ENCODE results near the gene PIEZO1.
"Not testable (repeated sequence)": the region's sequence is repeated elsewhere in the genome, so short reads cannot be mapped to it uniquely, and the experiment has no call there.

PIEZO1 gene

DNA sequence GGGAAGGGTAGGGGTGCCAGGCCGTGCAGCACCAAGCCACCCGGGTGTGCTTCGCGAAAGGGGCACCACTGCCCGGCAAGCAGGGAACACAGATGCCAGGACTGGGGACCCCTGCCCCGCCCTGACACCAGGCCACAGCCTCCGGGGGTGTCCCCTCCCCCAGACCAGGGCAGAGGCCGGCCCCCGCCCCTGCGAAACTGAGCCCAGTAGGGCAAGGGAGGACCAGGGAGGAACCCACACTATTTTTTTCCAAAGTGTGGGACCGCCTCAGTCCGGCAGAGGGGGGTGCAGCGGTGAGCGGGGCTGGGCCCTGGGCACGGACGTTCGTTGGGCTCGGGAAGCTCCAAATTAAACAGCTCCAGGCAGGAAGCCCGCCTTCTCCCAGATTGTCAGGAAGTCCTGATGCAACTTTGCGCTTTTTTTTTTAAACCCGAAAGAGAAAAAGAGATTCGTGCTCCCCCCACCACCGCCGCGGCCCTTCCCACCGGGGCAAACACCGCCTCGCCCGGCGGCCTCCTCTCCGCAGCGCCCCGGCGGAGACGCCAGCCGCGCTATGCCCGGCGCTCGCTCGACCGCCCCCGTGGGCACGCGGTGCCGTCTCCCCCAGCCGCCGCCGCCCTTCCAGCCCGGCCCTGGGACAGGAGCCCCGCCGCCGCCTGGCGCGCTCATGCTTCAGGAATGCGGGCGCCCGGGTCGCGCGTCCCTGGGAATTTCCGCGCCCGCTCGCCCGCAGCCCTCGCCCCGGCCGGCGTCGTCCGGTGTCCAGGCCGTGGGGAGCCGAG lies 755 bp downstream of the PIEZO1 start:
- in situ Hi-C loops (cut with MboI; ENCODE audit: low sequenced_read_pairs): no loop called here

DNA sequence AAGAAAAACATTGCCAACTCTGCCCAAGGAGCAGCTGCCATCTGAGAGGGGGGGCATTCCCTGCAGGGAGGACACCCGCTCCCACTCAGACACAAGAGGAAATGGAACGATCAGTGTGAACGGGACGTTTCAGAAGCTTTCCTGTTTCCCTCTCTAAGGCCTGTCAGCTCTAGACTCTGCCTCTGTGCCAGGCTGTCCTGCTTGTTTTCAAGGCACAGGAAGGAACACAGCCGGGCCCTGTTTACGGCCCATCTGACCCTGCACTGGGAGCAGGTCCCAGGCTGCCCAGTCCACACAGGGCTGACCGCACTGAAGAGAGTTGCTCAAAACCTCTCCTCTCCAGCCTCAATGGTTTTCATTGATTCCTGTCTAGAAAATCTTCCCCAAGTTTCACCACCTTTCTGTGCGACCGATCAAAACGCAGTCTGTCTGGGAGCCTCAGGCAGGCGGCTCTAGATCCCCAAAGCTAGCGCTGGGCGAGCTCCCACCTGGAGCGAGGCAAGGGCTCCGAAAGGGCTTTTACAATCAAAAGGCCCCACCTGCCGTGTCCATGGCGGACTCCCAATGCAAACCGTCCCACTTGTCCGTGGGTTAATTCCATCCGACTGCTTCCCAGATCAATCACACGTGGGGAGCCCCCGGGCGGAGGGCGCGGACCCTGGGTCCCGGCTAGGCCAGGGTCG lies 1.5 kb downstream of the PIEZO1 start:
- in situ Hi-C loops (cut with MboI; ENCODE audit: low sequenced_read_pairs): no loop called here

DNA sequence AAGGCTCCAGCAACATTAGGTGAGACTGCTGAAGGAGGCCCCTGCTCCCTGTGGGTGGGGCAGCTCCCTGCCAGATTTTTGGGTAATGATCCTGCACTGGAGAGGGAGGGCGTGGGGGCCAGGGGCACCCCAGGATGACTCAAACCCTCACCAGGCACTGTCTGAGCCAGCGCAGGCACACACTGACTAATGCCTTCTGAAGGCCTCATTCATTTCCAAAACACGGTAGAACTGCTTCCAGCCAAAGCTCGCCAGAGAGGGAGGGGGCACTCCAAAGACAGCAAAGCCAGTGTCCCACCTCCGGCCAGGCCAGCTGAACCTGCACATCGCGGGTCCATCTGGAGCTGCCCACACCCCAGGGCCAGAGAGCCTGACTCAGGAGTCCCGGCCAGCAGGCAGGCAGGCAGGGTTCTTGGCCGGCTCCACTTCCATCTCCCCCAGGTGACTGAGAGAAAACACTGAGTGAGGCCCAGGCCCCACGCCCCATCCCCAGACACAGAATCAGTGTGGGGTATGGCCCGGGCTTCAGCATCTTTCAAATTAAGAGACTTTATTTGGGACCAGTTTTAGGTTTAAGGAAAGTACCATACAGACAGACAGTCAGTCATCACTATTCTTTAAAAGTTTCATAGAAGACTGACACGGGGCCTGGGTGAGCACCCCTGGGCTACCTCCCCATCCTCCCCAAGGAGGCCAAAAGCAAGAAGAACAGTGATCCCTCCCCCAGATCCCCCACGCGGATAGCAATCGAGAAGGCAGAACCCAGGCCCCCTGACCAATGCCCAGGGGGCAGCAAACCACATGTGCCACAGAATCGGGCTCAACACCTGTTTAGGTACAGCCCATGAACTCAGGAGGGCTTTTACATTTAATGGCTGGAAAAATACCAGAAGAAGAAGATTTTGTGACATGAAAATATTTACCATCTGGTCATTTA lies 2.3 kb downstream of the PIEZO1 start:
- in situ Hi-C loops (cut with MboI; ENCODE audit: low sequenced_read_pairs): no loop called here

DNA sequence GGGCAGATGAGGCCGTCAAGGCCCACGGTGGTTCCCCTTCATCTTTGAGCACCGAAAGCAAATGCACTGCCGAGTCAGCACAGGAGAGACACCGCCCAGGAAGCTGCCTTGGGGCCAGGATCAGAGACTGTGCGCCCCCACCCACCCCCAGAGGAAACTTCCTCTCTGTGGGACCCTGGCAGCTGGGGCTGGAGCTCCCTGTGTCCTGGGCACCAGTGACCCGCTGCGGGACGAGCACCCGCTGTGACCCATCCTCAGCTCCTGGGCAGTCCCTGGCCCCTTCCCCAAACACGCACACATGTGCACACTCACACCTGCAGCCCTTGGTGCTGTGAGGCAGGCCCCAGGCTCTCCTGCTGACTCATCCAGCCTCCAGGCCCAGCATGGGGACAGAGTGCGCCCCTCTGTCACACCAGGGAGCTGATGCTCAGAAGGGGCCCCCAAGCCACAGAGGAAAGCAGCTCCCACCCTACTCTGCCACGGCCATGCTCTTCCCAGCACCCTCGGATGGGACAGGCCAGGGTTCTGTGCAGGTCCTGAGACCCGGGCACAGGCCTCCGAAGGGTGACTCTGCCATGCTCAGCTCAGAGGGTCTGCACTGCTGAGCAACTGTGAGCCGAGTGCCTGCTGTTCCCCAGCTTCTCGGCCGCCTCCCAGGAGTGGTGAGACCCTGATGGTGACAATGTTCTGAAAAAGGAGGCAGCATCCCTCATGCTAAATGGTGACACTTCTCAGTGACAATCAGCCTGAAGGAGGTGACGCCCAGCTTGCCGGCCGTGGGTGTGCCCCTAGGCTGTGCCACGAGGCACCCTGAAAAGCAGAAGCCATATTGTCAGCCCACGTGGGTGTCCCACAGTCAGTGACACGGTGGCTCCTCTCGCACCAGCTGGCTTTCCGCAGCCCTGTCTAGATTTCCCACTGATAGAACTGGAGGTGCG lies 3.6 kb downstream of the PIEZO1 start:
- in situ Hi-C loops (cut with MboI; ENCODE audit: low sequenced_read_pairs): no loop called here

DNA sequence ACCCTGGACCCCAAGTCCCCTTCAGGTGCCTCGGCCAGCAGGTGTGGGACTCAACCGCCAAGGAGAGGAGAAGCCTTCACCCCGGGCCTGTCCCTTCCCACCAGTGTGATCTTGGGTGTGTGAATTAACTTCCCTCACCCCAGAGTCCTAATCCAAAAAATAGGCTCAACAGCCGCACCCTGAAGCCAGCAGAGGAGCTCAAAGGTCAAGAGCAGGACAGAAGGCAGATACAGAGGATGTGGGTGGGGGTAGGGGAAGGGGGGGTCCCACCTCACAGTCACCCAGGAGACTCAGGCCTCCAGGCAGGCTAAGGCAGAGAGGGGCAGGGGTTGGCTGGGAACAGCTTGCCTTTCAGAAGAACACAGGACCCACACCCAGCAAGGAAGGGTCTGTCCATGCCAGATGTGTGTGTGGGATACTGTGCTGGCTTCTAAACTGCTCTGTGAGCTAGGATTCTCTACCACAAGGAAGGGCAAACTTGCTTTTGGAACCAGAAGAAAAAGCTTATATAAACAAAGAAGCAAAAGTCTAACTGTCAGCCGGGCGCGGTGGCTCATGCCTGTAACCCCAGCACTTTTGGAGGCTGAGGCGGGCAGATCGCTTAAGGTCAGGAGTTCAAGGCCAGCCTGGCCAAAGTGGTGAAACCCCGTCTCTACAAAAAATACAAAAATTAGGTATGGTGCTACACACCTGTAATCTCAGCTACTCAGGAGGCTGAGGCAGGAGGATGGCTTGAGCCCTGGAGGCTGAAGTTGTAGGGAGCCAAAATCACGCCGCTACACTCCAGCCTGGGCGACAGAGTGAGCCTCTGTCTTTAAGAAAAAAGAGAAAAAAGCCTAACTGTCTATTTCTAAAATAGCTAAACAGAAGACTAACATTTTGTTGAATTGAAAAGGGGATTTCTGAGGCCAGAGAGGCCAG lies 4.6 kb downstream of the PIEZO1 start:
- in situ Hi-C loops (cut with MboI; ENCODE audit: low sequenced_read_pairs): no loop called here

DNA sequence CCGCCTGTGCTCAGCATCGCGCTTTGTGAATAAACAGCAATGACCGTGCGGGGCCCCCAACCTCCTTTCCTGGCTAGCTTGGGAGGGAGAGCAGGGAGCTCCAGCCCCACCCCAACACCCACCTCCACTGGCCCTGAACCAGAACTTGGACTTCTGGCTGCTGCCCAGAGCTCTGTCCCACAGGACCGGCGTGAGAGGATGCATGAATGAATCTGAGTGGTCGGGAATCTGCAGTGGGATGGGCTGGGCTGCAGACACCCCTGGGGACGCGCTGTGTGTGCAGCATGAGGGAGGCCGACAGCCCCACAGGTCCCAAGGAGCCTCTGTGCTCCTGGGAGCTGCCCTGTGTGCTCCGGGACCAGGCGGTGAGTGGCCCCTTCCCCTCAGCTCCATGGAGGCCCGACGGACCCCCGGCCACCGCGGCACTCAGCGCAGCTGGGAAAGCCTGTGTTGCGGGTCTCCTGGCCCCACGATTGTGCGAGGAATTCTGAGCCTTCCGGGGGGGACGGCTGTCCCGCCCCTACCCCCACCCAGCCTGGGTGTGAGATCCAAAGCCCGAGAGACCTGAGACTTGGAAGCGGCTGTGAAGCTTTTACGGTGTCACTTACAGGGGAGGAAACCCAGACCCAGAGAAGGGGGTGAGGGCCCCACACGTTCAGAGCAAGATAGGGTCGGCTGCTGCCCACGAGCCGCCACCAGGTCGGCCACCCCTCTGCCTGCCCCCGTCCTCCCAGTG lies 5.4 kb downstream of the PIEZO1 start:
- in situ Hi-C loops (cut with MboI; ENCODE audit: low sequenced_read_pairs): no loop called here

DNA sequence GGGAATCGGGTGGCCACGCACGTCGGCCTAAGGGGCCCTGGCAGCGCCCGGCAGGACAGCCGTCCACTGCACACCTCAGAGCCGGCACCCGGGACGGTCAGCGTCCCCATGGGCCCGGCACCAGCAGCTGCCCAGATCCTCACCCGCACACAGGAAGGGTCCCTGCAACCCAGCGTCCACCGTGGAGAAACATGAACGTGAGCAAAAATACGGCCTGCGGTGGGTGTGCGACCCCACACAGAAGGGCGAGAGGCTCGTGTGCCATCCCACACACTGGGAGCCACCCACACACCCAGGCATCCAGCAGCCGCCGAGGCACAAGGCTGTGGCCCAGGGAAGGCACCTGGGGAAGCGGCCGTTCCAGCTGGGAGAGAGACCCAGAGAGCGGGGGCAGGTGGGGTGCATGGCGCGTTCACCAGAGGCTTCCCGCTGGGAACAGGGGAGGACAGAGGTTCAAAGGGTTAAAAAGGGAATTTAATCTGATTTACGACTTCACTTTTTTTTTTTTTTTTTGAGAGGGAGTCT lies 6.4 kb downstream of the PIEZO1 start:
- in situ Hi-C loops (cut with MboI; ENCODE audit: low sequenced_read_pairs): no loop called here

DNA sequence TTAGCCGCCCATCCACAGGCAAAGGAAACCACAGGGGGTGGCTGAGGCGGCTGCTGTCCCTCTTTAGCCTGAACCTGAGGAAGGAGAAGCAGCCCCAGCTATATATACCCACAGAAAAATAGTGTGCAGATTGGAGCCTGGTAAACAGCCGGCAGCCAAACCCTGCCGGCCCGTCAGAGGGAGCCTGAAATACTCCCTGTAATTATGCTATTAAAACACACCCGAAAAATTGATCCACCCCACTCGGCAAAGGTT lies 6.8 kb downstream of the PIEZO1 start:
- in situ Hi-C loops (cut with MboI; ENCODE audit: low sequenced_read_pairs): no loop called here

DNA sequence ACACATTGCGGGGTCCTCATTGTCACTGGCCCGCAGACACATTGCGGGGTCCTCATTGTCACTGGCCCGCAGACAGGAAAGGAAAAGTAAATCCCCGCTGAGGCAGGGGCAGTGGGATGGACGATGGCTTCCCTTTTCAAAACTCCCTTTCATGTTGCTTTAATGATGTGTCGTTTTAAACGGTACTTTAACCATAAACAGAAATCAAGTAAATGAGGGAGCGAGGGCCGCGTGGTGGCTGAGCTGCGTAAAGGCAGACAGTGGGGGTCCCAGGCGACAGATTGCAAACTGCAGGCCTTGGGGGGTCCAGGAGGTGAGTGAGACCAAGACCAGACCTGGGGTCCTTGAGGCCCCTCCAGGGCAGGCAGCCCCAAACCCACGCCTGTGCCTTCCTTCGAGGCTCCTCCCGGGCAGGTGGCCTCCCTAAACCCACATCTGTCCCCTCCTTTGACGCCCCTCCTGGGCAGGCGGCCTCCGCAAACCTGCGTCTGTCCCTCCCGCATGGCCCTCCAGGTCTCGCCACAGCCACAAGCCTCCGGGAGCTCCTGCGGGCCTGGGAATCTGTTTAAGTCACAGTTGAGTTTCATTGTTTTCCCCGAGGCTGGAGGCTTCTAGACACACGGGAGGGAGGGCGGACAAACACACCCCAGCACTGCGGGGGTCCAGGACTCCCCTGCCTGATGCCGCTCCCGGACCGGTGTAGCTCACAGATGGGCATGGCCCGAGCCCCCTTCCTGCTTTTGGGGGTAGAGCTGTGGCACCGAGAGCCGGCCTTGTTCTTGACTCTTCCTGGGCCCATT lies 7.3 kb downstream of the PIEZO1 start:
- in situ Hi-C loops (cut with MboI; ENCODE audit: low sequenced_read_pairs): no loop called here

DNA sequence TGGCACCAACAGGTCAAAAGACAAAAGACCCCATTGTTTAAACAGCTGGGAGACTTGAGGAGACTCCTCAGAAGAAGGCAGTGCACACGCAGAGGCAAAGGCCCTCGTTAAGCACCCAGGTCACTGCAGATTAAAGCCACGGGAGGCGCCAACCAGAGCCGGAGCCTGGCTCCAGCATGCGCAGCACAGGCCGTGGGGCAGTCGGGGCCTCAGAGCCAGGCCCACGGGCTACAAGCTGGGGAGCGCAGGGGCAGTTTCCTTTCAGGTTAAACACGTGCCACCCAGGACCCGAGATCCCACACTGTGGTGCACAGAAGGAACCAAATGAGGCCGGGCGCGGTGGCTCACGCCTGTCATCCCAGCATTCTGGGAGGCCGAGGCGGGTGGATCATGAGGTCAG lies 9.2 kb downstream of the PIEZO1 start:
- in situ Hi-C loops (cut with MboI; ENCODE audit: low sequenced_read_pairs): no loop called here

DNA sequence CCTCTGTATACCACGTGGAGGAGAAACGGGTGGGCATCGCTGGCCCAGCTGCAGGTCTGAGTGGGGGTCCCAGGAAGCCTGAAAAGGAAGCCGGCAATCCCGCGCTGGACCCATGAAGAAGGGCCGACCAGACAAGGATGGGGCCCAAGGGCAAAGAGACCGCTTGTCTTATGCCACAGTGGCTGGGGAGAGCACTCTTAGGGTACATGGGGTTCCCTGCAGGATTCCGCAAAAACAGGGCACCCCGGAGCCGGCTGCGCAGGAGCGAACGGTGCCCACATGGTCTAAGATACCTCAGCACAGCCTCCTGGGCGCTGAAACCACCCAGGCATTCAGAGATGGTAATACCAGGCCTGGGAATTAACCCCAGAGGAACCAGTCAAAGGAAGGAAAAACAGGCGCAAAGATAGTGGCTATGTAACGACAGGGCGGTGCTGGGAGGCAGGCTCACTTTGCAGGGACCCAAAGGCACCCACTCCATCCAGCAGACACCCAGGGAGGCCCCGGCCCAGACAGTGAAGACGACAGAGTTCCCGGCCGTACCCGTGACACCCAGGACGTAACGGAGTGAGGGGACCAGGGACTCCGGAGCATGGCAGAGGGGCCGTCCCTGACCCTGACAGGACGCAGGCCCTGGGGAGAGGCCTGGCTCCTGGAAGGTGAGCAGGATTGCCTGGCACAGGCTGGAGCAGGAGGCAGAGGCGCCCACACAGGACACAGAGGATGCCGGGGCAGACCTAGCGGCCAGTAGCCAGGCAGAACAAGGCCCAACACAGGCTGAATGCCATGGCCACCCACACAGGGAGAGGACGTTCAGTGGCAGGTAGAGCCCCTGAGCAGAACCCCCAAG lies 10.3 kb downstream of the PIEZO1 start:
- in situ Hi-C loops (cut with MboI; ENCODE audit: low sequenced_read_pairs): no loop called here

DNA sequence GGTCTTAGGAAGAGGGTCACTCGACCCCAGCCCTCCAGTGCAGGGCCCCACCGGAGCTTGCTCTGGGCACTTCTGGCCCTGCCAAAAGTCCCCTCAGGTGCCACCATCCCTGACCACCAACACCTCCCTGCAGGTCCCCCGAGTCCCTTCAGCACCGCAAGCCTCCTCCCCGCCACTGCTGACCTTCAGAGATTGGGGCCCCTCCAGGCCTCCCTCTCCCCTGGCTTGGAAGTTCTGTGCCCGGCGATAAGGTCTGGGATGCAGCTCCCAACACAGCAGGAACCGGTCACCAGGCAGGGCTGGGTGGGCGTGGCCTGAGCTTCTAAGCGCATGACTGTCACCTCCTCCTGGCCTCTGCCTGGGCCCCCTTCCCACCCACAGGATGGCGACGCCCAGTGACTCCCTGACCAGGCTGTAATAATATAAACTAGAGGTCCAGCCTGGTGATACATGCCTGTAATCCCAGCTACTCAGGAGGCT lies 11.2 kb downstream of the PIEZO1 start:
- in situ Hi-C loops (cut with MboI; ENCODE audit: low sequenced_read_pairs): no loop called here

DNA sequence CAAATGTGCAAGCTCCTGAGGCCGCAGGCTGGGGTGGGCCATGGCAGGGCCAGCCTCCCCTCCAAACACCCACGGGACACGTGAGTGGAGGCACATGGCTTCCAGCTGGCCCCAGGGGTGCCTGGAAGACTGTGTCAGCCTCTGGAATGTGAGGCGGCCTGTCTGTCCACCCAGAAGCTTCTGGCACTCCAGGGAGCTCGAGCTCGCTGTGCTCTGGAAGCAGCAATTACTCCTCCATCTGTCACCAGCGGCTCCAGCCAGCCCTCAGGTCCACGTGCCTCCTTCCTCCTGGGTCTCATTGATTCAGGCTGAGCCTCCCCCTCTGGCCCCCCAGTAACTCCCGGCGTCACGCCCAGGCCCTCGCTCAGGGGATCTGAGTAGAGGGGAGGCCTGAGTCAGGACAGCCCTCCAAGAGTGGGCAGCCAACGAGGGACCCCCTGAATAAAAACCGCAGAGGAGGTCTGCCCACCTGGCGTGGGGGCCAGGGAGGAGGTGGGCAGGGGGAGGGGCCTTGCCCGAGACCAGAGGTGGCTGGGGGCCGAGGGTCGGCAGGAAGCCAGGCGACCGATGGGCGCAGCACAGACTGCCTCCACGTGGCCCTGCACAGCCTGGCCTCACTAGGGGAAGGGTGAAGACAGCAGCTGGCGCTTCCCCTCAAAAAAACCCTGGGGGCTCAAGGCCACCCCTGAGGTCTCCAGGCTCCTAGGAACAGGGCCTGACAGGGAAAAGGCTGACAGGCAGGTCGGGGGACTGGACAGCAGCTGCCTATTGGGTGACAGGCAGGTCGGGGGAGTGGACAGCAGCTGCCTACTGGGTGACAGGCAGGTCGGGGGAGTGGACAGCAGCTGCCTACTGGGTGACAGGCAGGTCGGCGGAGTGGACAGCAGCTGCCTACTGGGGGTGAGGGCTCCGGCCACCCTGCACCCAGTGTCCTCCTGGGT lies 11.9 kb downstream of the PIEZO1 start:
- in situ Hi-C loops (cut with MboI; ENCODE audit: low sequenced_read_pairs): no loop called here

DNA sequence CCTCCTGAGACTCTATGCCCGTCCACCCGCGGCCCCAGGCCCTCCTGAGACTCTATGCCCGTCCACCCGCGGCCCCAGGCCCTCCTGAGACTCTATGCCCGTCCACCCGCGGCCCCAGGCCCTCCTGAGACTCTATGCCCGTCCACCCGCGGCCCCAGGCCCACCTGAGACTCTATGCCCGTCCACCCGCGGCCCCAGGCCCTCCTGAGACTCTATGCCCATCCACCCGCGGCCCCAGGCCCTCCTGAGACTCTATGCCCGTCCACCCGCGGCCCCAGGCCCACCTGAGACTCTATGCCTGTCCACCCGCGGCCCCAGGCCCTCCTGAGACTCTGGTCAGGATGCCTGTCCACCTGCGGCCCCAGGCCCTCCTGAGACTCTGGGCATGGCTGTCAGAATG lies 13.2 kb downstream of the PIEZO1 start:
- in situ Hi-C loops (cut with MboI; ENCODE audit: low sequenced_read_pairs): not testable (repeated sequence)

DNA sequence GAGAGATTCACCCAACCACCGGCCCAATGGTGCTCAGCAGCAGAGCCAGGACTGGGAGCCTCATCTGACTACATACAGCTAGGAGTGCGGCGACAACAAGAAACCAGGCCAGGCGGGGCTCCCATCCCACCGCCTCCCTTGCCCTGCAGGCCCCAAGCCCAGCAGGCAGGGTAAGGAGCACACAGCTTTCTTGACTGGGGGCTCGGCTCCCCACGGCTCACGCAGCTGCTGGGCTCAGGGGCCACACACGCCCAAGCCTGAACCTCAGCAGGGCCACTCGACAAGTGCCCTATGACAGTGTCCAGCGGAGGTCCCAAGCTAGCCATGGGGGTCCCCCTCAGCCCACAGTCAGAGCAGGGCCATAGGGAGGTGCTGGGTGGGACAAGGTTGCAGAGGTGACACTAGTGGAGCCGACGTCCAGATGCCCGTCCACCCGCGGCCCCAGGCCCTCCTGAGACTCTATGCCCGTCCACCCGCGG lies 13.7 kb downstream of the PIEZO1 start:
- in situ Hi-C loops (cut with MboI; ENCODE audit: low sequenced_read_pairs): no loop called here
